K562 (cell line): ENCODE measurements around the gene TRIM37. TPM values are rescaled to one million over a fixed set of nuclear protein-coding genes. Genes with fewer than 3 reads are reported as not detected.
A peak's percentile ranks its signal among the peaks of the same experiment; 100 is the strongest.

Source experiments
- ATAC-seq: fragments of 200-7000 bp; cut with Tn5 transposase; 3 replicates; pipeline ENCODE4 v1.9.1; 2020; ENCODE audit warnings: moderate library complexity
- BruUV-seq: library from RNA; stranded (reverse); fragments of 400-500 nt; replicated peaks from 2 replicates; lab custom pipeline; 2021; lab: Mats Ljungman, UMichigan
- CTCF ChIA-PET: fragments of 300-600 bp; formaldehyde crosslinking; extraction: SDS; loops from one replicate; lab custom pipeline; 2021; ENCODE audit warnings: low intra/inter-chr PET ratio; lab: Yijun Ruan, JAX
- POLR2A ChIA-PET: fragments of 300-600, 350-650 bp; sonication (Branson Sonifier 250); formaldehyde crosslinking; extraction: SDS; loops from one replicate; lab custom pipeline; 2021; ENCODE audit warnings: antibody characterized with exemption, inconsistent platforms; lab: Yijun Ruan, JAX
- DNase-seq, 4 experiments: peaks; one replicate each; pipeline versions ENCODE4 v3.0.0 to v3.0.0-alpha.2; 2011 to 2018; ENCODE audit warnings: low spot score in 3 of 4, mixed read lengths in 3 of 4; ENCODE audit errors: extremely low read depth in 1 of 4
- FAIRE-seq: peaks from 2 replicates; lab custom pipeline; 2011; peaks lifted over from hg19 to GRCh38; lab: Jason Lieb, UNC
- H2AFZ ChIP-seq: 2 replicates; pipeline ENCODE4 v1.6.0; 2011; ENCODE audit warnings: low read depth, low read length, control low read depth, inconsistent platforms
- H3K27ac ChIP-seq: fragments of 200-600 bp; 3 replicates; pipeline ENCODE4 v1.8.0; 2011; ENCODE audit warnings: low read depth, mild to moderate bottlenecking, control low read depth, inconsistent platforms, low read length, moderate library complexity, mixed read lengths; ENCODE audit errors: extremely low read depth
- H3K27me3 ChIP-seq, 2 experiments: fragments of 300-600 bp in 1 of 2; 2 replicates in 1 of 2; 3 replicates in 1 of 2; pipeline versions ENCODE4 v1.6.0 to v1.8.0; 2011; ENCODE audit warnings: inconsistent platforms in 2 of 2, low read length in 2 of 2, mild to moderate bottlenecking in 1 of 2, mixed read lengths in 1 of 2, moderate library complexity in 1 of 2; ENCODE audit not compliant: control insufficient read depth in 2 of 2, insufficient read depth in 2 of 2
- H3K36me3 ChIP-seq: fragments of 300-600 bp; 3 replicates; pipeline ENCODE4 v1.8.0; 2011; ENCODE audit warnings: mild to moderate bottlenecking, low read length, inconsistent platforms; ENCODE audit not compliant: control insufficient read depth, insufficient read depth
- H3K4me1 ChIP-seq, 2 experiments: fragments of 200-600 bp in 1 of 2; replicated peaks in 1 of 2; 2 replicates in 1 of 2; 3 replicates in 1 of 2; pipeline versions ENCODE4 v1.5.1 to v1.8.0; 2011; ENCODE audit warnings: inconsistent platforms in 2 of 2, low read length in 2 of 2, mild to moderate bottlenecking in 1 of 2, mixed read lengths in 1 of 2, moderate library complexity in 1 of 2; ENCODE audit not compliant: control insufficient read depth in 2 of 2, insufficient read depth in 2 of 2
- H3K4me2 ChIP-seq: 2 replicates; pipeline ENCODE4 v1.6.1; 2011; ENCODE audit warnings: low read length, control low read depth, inconsistent platforms, mixed read lengths; ENCODE audit not compliant: insufficient read depth
- H3K4me3 ChIP-seq: fragments of 200-600 bp; sonication (generic), shearing (Covaris generic); 2 replicates; pipeline ENCODE4 v1.5.1; 2016; ENCODE audit warnings: control low read depth, inconsistent platforms
- H3K79me2 ChIP-seq: fragments of 200-600 bp; 3 replicates; pipeline ENCODE4 v1.8.0; 2011; ENCODE audit warnings: low read length, inconsistent platforms; ENCODE audit not compliant: control insufficient read depth, insufficient read depth
- H3K9ac ChIP-seq, 2 experiments: 2 replicates each; pipeline versions ENCODE4 v1.6.0 to v1.6.1; 2011; ENCODE audit warnings: low read depth in 2 of 2, low read length in 2 of 2, control low read depth in 1 of 2, inconsistent platforms in 1 of 2, mild to moderate bottlenecking in 1 of 2, mixed read lengths in 1 of 2; ENCODE audit not compliant: insufficient read depth in 1 of 2
- H3K9me1 ChIP-seq: one replicate; pipeline ENCODE4 v1.6.0; 2011; ENCODE audit warnings: inconsistent platforms, mild to moderate bottlenecking, low read length, moderate library complexity; ENCODE audit not compliant: control insufficient read depth, insufficient read depth
- H3K9me3 ChIP-seq: replicated peaks from 2 replicates; pipeline ENCODE4 v1.5.1; 2011; ENCODE audit warnings: low read depth, low read length, inconsistent platforms; ENCODE audit not compliant: control insufficient read depth, insufficient read depth
- H4K20me1 ChIP-seq: replicated peaks from 2 replicates; pipeline ENCODE4 v1.6.1; 2011; ENCODE audit warnings: low read length, inconsistent platforms, mixed read lengths; ENCODE audit not compliant: control insufficient read depth, insufficient read depth
- MAFF ChIP-seq: IDR thresholded peaks from 2 replicates; pipeline ENCODE4 v1.6.1; 2012; ENCODE audit warnings: low read length, improper control_type of control experiment
- MEF2A ChIP-seq: IDR thresholded peaks from 2 replicates; pipeline ENCODE4 v1.6.1; 2011; ENCODE audit warnings: low read depth, mild to moderate bottlenecking, low read length, moderate library complexity; ENCODE audit not compliant: control insufficient read depth
- ZNF146 ChIP-seq: IDR thresholded peaks from one replicate; pipeline ENCODE4 v1.6.1; 2018; ENCODE audit warnings: missing compliant biosample characterization; ENCODE audit not compliant: unreplicated experiment
- ZNF586 ChIP-seq: fragments of 450-650 bp; formaldehyde crosslinking; conservative IDR thresholded peaks from 2 replicates; pipeline ENCODE4 v1.4.0; 2020; ENCODE audit warnings: mild to moderate bottlenecking, moderate library complexity
- WGBS: fragments of 100-300 bp; shearing (Covaris generic); methylation state at CpG from one replicate; pipeline ENCODE4 v1.1.6; 2016; ENCODE audit warnings: low coverage, mixed read lengths; ENCODE audit not compliant: insufficient coverage; ENCODE audit errors: missing lambda C conversion rate; 5-methylcytosine and 5-hydroxymethylcytosine counted together
- in situ Hi-C: fragments of 300-500 bp; cut with MboI; formaldehyde crosslinking; loops from 4 replicates; pipeline ENCODE4 v1.15.0; 2018; ENCODE audit warnings: inconsistent platforms, mixed read lengths
- intact Hi-C: fragments of 100-400 bp; cut with micrococcal nuclease; formaldehyde crosslinking; loops from 2 replicates; pipeline ENCODE4 v1.14.2; 2022
- polyA plus RNA-seq, 8 experiments: library from polyadenylated mRNA; depleted of rRNA in 4 of 8; stranded (reverse) in 5 of 8; unstranded in 3 of 8; fragments of >200 nt; fragmentation: Nextera tagmentation in 2 of 8; fragmentation: Illumina TruSeq in 1 of 8; extraction: Ambion mirVana in 2 of 8; extraction: Trizol in 1 of 8; gene quantifications; 2 replicates each; pipeline versions ENCODE4 v1.2.1 to v1.2.3, GENCODE V29; 2011 to 2014; ENCODE audit warnings: inconsistent platforms in 1 of 8, missing spikeins in 1 of 8
- total RNA-seq, 7 experiments: library from RNA; depleted of rRNA in 6 of 7; stranded (reverse); fragments of >200 nt in 6 of 7; fragmentation: Illumina TruSeq in 2 of 7; extraction: Trizol in 2 of 7; gene quantifications; 2 replicates each; pipeline versions ENCODE4 v1.2.1 to v1.2.3, GENCODE V29; 2011 to 2021; ENCODE audit warnings: low replicate concordance in 1 of 7
- TF ChIP-seq, protein P1 (sequence below), 3 experiments: fragments of 200-800 bp in 1 of 3; fragments of 250-450 bp in 1 of 3; fragments of 450-650 bp in 1 of 3; sonication (Bioruptor Pico) in 1 of 3; sonication (Bioruptor generic) in 1 of 3; formaldehyde crosslinking in 1 of 3; IDR thresholded peaks; 2 replicates each; pipeline versions ENCODE4 v1.6.1 to v1.8.0; 2016 to 2022; ENCODE audit warnings: mild to moderate bottlenecking in 2 of 3, missing genetic modification characterization in 2 of 3, missing compliant biosample characterization in 1 of 3, moderate library complexity in 1 of 3
- TF ChIP-seq, protein P2 (sequence below), 2 experiments: fragments of 450-650 bp in 1 of 2; IDR thresholded peaks; 2 replicates each; pipeline ENCODE4 v1.6.1; 2011 to 2017; ENCODE audit warnings: low read depth in 2 of 2, antibody characterized with exemption in 1 of 2, borderline replicate concordance in 1 of 2, low read length in 1 of 2, mild to moderate bottlenecking in 1 of 2, mixed read lengths in 1 of 2; ENCODE audit not compliant: control insufficient read depth in 1 of 2

TRIM37 gene
- total and polyA plus RNA-seq, 9 of the 15 experiments (the other 6 are each of a cell fraction or from before 2014, with no cell fraction given), result 4.5 to 31.4 (median 23.8) TPM

DNA sequence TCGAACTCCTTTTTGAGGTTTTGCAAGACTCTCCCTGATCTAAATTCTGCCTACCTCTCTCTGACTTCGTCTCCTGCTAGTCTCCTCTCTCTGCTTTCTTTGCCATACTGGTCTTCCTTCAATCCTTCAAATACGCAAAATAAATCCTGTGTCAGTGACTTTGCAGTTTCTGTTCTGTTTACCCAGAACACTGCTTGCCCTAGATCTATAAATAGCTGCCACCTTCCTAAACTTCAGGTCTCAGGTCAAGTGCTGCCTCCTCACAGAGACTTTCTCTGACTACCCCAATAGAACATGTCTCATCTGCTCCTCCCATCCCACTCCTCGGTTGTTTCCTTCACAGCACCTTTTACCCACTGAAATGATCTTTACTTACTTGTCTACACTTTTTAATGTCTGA lies 78.9 kb downstream of the TRIM37 start (continued):
- TF ChIP-seq, protein P1, sequence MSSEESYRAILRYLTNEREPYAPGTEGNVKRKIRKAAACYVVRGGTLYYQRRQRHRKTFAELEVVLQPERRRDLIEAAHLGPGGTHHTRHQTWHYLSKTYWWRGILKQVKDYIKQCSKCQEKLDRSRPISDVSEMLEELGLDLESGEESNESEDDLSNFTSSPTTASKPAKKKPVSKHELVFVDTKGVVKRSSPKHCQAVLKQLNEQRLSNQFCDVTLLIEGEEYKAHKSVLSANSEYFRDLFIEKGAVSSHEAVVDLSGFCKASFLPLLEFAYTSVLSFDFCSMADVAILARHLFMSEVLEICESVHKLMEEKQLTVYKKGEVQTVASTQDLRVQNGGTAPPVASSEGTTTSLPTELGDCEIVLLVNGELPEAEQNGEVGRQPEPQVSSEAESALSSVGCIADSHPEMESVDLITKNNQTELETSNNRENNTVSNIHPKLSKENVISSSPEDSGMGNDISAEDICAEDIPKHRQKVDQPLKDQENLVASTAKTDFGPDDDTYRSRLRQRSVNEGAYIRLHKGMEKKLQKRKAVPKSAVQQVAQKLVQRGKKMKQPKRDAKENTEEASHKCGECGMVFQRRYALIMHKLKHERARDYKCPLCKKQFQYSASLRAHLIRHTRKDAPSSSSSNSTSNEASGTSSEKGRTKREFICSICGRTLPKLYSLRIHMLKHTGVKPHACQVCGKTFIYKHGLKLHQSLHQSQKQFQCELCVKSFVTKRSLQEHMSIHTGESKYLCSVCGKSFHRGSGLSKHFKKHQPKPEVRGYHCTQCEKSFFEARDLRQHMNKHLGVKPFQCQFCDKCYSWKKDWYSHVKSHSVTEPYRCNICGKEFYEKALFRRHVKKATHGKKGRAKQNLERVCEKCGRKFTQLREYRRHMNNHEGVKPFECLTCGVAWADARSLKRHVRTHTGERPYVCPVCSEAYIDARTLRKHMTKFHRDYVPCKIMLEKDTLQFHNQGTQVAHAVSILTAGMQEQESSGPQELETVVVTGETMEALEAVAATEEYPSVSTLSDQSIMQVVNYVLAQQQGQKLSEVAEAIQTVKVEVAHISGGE (CRISPR knock-in tag; IDR thresholded peaks at IDR 0.05), result peak in 1 of 3 experiments; percentile 65; a peak in 1 of 6 replicates
- TF ChIP-seq MAFF (peak; percentile 5; the same call in 1 of the 2 replicates), MEF2A (peak; percentile 73; the same call in 1 of the 2 replicates), ZNF586 (CRISPR knock-in tag) (no peak)

DNA sequence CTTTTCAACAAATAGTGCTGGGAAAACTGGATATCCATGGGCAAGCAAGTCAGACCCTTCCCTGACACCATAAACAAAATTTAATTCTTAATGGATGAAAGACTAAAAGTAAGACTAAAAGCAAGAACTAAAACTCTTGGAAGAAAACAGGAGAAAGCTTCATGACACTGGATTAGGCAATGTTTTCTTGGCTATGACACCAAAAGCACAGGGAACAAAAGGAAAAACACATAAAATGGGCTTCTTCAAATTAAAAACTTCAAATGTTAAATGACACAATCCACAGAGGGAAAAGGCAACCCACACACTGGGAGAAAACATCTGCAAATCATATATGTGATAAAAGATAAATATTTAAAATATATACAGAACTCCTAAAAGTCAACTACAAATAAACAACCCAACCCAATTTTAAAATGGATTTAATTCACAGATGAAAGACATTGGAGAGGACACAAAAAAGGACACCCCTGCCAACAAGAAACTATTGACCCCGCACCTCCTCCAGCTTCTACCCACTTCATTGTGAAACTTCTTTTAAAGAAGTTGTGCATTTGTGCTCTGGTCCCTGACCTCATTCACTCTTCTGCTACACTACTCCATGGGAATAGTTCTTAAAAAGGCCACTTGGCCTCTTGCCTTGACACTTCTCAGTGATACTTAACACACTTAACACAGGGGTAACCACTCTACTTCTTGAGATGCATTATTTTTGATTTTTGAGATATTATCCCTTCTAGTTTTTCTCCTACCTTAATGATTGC lies 80.3 kb downstream of the TRIM37 start:
- in situ Hi-C loops, result no loop called here
- ATAC-seq, result no peak
- POLR2A ChIA-PET, result no interaction called here

More for the DNA sequence above, 80.3 kb downstream of the TRIM37 start:
- H3K4me2 ChIP-seq, result no peak overlapping the region
- FAIRE-seq (no peak), DNase-seq (no peak)
- no peak overlapping the region for H3K9ac ChIP-seq
- no peaks in the 10 kb centered on the region for H3K27me3 ChIP-seq
- no peaks in the 10 kb centered on the region for H3K9me1 ChIP-seq
- 83% methylated on average over 1 of the region's 1 CpG for WGBS
- no peaks in the 10 kb centered on the region for H4K20me1 ChIP-seq
- TF ChIP-seq, protein P1 (CRISPR knock-in tag; IDR thresholded peaks at IDR 0.05), result peak in 1 of 3 experiments; percentile 66; a peak in 1 of 6 replicates
- no peak for TF ChIP-seq ZNF146 (CRISPR knock-in tag)
- TF ChIP-seq, protein P2, sequence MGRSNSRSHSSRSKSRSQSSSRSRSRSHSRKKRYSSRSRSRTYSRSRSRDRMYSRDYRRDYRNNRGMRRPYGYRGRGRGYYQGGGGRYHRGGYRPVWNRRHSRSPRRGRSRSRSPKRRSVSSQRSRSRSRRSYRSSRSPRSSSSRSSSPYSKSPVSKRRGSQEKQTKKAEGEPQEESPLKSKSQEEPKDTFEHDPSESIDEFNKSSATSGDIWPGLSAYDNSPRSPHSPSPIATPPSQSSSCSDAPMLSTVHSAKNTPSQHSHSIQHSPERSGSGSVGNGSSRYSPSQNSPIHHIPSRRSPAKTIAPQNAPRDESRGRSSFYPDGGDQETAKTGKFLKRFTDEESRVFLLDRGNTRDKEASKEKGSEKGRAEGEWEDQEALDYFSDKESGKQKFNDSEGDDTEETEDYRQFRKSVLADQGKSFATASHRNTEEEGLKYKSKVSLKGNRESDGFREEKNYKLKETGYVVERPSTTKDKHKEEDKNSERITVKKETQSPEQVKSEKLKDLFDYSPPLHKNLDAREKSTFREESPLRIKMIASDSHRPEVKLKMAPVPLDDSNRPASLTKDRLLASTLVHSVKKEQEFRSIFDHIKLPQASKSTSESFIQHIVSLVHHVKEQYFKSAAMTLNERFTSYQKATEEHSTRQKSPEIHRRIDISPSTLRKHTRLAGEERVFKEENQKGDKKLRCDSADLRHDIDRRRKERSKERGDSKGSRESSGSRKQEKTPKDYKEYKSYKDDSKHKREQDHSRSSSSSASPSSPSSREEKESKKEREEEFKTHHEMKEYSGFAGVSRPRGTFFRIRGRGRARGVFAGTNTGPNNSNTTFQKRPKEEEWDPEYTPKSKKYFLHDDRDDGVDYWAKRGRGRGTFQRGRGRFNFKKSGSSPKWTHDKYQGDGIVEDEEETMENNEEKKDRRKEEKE (IDR thresholded peaks at IDR 0.05; ENCODE audit: borderline replicate concordance in 1 of 2, control insufficient read depth in 1 of 2, low read depth in 2 of 2, low read length in 1 of 2), result peak in 1 of 2 experiments; percentile 70; a peak in 1 of 4 replicates
- TF ChIP-seq, all 486 proteins: peak for 2
- no TSS peak for BruUV-seq
- Histone ChIP-seq H3K4me3 (no peak overlapping the region), H3K4me1 (peaks cover 0 to 7% of the 10 kb centered on the region in 2 experiments; a peak in 2 of 5 replicates), H3K36me3 (peaks cover 57% of the 10 kb centered on the region; the same call in 2 of the 3 replicates), H3K79me2 (no peaks in the 10 kb centered on the region), H2AFZ (no peak overlapping the region), H3K27ac (no peak overlapping the region), H3K9me3 (no peaks in the 10 kb centered on the region)
- intact Hi-C loops, result no loop called here
- CTCF ChIA-PET, result no interaction called here
